ENCODE data around the gene TPRX2. TPM values are rescaled to one million over a fixed set of nuclear protein-coding genes. Genes with fewer than 3 reads are reported as not detected.

Gene TPRX2
- total RNA-seq, 1 experiment from 2014 or later, result not detected

DNA sequence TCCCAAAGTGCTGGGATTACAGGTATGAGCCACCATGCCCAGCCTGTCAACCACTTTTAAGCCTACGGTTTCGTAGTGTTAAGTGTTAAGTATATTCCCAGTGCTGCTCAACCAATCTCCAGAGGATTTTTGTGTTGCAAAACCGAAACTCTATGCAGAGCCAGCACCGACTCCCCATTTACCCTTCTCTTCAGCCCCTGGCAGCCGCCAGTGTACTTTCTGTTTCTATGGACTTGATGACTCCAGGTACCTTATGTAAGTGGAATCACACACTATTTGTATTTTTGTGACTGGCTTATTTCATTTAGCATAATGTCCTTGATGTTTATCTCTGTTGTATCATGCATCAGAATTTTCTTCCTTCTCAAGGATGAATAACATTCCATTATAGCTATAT, 26.0 kb downstream of the TPRX2 start:
- Histone ChIP-seq H3K9me2 (ENCODE audit: insufficient read depth) (no peaks in the 10 kb centered on the region), H3K9me3 (ENCODE audit: insufficient read depth, low read depth) (no peaks in the 10 kb centered on the region), H3K79me2 (ENCODE audit: low read depth) (no peaks in the 10 kb centered on the region), H3K4me2 (no peak overlapping the region; the same call in 1 of the 2 replicates), H3K27ac (no peak overlapping the region), H3K4me1 (replicated peaks; ENCODE audit: insufficient read depth) (no peaks in the 10 kb centered on the region), H3K36me3 (ENCODE audit: low read depth) (no peaks in the 10 kb centered on the region), H3K4me3 (no peak overlapping the region), H3F3A (ENCODE audit: insufficient read depth, low read depth) (0 out of 2 replicates have a peak, but pooled peaks cover 6% of the 10 kb centered on the region), H2AFZ (no peak overlapping the region), H3K27me3 (ENCODE audit: insufficient read depth, low read depth) (peaks cover 81% of the 10 kb centered on the region), H4K20me1 (ENCODE audit: insufficient read depth) (no peaks in the 10 kb centered on the region)
- TF ChIP-seq EZH2 (IDR thresholded peaks at IDR 0.05; ENCODE audit: low read depth), result no peak
- TF ChIP-seq, protein P1, sequence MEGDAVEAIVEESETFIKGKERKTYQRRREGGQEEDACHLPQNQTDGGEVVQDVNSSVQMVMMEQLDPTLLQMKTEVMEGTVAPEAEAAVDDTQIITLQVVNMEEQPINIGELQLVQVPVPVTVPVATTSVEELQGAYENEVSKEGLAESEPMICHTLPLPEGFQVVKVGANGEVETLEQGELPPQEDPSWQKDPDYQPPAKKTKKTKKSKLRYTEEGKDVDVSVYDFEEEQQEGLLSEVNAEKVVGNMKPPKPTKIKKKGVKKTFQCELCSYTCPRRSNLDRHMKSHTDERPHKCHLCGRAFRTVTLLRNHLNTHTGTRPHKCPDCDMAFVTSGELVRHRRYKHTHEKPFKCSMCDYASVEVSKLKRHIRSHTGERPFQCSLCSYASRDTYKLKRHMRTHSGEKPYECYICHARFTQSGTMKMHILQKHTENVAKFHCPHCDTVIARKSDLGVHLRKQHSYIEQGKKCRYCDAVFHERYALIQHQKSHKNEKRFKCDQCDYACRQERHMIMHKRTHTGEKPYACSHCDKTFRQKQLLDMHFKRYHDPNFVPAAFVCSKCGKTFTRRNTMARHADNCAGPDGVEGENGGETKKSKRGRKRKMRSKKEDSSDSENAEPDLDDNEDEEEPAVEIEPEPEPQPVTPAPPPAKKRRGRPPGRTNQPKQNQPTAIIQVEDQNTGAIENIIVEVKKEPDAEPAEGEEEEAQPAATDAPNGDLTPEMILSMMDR (conservative IDR thresholded peaks at IDR 0.05), result no peak
- POLR2A ChIA-PET (ENCODE audit: unreplicated experiment), result no interaction called here
- no TSS peak for BruUV-seq (replicated peaks)
- intact Hi-C loops (cut with micrococcal nuclease; ENCODE audit: unreplicated experiment), result no loop called here
- CTCF ChIA-PET, result no interaction called here
- DNase-seq, result no peak

GRCh38 chr19:47886010-47886559, 27.1 kb downstream of the TPRX2 start, which contains the start of gene SULT2A1:
TSS of gene SULT2A1 (minus strand) at chr19:47886315. CDS start at chr19:47886257, 58 bp downstream.
- no TSS peak for BruUV-seq (replicated peaks)
- no peaks in the 10 kb centered on the region for H3K9me2 ChIP-seq (ENCODE audit: insufficient read depth)
- intact Hi-C loops (cut with micrococcal nuclease; ENCODE audit: unreplicated experiment), result no loop called here
- H3K4me3 ChIP-seq, result no peak within 1 kb of the TSS
- H3K27ac ChIP-seq, result no peak within 1 kb of the TSS
- TF ChIP-seq, protein P1 (conservative IDR thresholded peaks at IDR 0.05), result no peak
- no peak for TF ChIP-seq EZH2 (IDR thresholded peaks at IDR 0.05; ENCODE audit: low read depth)
- no peaks in the 10 kb centered on the region for H3K36me3 ChIP-seq (ENCODE audit: low read depth)
- ChIA-PET POLR2A (ENCODE audit: unreplicated experiment) (interaction anchor here (0.6 to 0.9 kb wide), 2 partner anchors 70 to 140 kb away, joined by 3 to 10 read pairs; no protein-coding TSS in a partner anchor), CTCF (interaction anchor here (0.5 kb wide), 1 partner anchor 188 kb away, joined by 5 read pairs; no protein-coding TSS in a partner anchor)
- 0 out of 2 replicates have a peak, but pooled peaks cover 6% of the 10 kb centered on the region for H3F3A ChIP-seq (ENCODE audit: insufficient read depth, low read depth)
- H3K4me2 ChIP-seq, result no peak within 1 kb of the TSS; the same call in 1 of the 2 replicates
- DNase-seq, result no peak
- no peaks in the 10 kb centered on the region for H3K4me1 ChIP-seq (replicated peaks; ENCODE audit: insufficient read depth)
- peaks cover 80% of the 10 kb centered on the region for H3K27me3 ChIP-seq (ENCODE audit: insufficient read depth, low read depth)
- H3K9me3 ChIP-seq (ENCODE audit: insufficient read depth, low read depth), result no peaks in the 10 kb centered on the region
- no peak within 1 kb of the TSS for H2AFZ ChIP-seq
- H4K20me1 ChIP-seq (ENCODE audit: insufficient read depth), result no peaks in the 10 kb centered on the region
- H3K79me2 ChIP-seq (ENCODE audit: low read depth), result no peaks in the 10 kb centered on the region

DNA sequence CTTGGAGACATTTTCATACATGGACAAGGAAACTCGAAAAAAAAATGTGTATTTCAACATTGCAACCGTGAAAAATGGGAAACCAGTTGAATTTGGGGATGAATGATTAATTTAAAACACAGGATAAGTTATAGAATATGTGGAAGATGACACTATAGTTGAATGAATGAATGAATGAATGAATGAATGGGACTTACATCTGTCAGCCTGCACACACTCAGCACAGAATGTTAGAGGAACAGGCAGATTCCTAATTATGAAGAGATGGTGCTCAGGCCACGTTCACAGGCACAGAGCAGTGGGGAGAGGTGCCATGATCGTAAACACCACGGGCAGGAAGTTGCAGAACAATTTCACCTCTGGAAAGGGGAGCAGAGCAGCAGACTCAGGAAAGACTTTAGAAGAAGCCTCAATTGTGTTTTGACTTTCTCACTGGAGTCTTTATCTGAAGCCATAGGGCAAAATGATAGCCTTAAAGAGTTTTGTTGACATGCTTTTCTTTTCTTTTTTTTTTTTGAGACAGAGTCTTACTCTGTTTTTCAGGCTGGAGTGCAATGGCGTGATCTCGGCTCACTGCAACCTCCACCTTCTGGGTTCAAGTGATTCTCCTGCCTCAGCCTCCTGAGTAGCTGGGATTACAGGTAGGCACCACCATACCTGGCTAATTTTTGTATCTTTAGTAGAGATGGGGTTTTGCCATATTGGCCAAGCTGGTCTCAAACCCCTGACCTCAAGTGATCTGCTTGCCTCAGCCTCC, 32.0 kb downstream of the TPRX2 start:
- TF ChIP-seq, protein P1 (conservative IDR thresholded peaks at IDR 0.05), result no peak
- no peak for TF ChIP-seq EZH2 (IDR thresholded peaks at IDR 0.05; ENCODE audit: low read depth)
- H3K4me1 ChIP-seq (replicated peaks; ENCODE audit: insufficient read depth), result no peaks in the 10 kb centered on the region
- no peaks in the 10 kb centered on the region for H4K20me1 ChIP-seq (ENCODE audit: insufficient read depth)
- no peak overlapping the region for H2AFZ ChIP-seq
- ChIA-PET CTCF (no interaction called here), POLR2A (ENCODE audit: unreplicated experiment) (no interaction called here)
- no peaks in the 10 kb centered on the region; the same call in 1 of the 2 replicates for H3F3A ChIP-seq (ENCODE audit: insufficient read depth, low read depth)
- BruUV-seq (replicated peaks), result no TSS peak
- peaks cover 62% of the 10 kb centered on the region for H3K27me3 ChIP-seq (ENCODE audit: insufficient read depth, low read depth)
- no peaks in the 10 kb centered on the region for H3K79me2 ChIP-seq (ENCODE audit: low read depth)
- H3K9me2 ChIP-seq (ENCODE audit: insufficient read depth), result no peaks in the 10 kb centered on the region
- no peak for DNase-seq
- H3K27ac ChIP-seq, result no peak overlapping the region
- no peaks in the 10 kb centered on the region for H3K36me3 ChIP-seq (ENCODE audit: low read depth)
- H3K9me3 ChIP-seq (ENCODE audit: insufficient read depth, low read depth), result peaks cover 5% of the 10 kb centered on the region; the same call in 1 of the 2 replicates
- intact Hi-C loops (cut with micrococcal nuclease; ENCODE audit: unreplicated experiment), result no loop called here
- no peak overlapping the region for H3K4me3 ChIP-seq
- no peak overlapping the region for H3K4me2 ChIP-seq

All from PC-9 (cell line).